ENCODE data around the gene CAGE1.

DNA sequence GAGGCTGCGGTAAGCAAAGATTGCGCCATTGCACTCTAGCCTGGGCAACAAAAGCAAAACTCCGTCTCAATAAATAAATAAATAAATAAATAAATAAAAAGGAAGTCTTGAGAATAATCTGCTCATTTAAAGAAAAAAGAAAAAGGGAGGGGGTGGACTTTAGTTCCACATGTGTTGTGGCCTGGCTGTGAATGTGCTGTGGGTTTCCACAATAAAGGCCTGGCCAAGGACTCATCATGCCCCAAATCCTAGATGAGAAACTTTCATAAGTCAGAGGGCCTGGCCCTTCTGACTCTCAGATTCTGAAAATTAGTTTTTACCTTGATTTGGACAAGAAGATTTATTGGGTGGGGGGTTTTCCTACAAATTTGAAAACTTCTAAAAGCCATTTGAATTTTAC is 48.5 kb upstream of the CAGE1 start:
- TF ChIP-seq CTCF (IDR thresholded peaks at IDR 0.05; ENCODE audit: low read depth, low read length, poor library complexity, severe bottlenecking) = no peak
- no peak for TF ChIP-seq EZH2phosphoT487 (IDR thresholded peaks at IDR 0.05; ENCODE audit: borderline replicate concordance, low read length)
